ENCODE measurements around the gene PIK3R2. TPM values are rescaled to one million over a fixed set of nuclear protein-coding genes. Genes with fewer than 3 reads are reported as not detected.

The PIK3R2 gene
- total and polyA plus RNA-seq, 2 experiments from 2014 or later: 1.5 to 29.2 TPM

DNA sequence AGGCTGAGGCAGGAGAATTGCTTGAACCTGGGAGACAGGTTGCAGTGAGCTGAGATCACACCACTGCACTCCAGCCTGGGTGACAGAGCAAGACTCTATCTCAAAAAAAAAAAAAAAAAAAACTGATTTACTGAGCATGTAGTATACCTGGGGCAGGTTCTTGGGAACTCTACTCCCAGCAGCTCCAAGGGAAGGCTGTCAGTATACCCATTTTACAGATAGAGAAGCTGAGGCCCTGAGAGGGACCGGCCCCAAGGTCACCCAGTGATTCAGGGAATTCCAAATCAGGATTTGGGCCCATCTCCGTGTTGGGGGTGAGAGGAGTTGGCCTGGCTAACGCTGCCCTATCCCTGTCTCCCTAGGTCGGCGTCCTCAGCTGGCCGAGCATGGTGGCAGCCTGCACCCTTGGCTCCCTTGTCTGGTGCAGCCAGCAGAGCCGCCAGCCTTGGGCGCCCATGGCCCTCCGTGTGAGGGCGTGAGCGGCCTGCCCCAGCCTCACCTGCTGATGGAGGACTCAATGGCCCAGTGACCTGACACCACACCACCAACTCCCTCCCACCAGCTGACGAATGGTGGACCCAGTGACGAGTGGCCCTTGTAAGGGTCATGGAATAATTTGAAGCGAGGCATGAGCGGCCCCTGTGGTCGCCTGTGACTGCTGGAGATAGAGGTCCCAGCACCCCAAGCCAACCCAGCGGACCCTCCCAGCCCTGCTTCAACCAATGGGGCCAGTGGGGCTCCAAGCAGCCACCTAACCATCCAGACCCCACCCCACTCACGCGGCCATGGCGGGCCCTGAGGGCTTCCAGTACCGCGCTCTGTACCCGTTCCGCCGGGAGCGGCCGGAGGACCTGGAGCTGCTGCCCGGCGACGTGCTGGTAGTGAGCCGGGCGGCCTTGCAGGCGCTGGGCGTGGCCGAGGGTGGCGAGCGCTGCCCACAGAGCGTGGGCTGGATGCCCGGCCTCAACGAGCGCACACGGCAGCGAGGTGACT, 2.4 kb downstream of the PIK3R2 start:
- WGBS, 2 experiments (ENCODE audit: low coverage in 1 of 2, low lambda C conversion rate in 2 of 2, missing lambda C conversion rate in 2 of 2): 96 to 97% methylated on average over 21 to 37 of the region's 43 CpGs
- no peaks in the 10 kb centered on the region for H3K27me3 ChIP-seq (replicated peaks; ENCODE audit: insufficient read depth)
- no peak overlapping the region for H3K9ac ChIP-seq
- peaks cover 14% of the 10 kb centered on the region for H3F3A ChIP-seq (ENCODE audit: insufficient read depth)
- H3K4me1 ChIP-seq (ENCODE audit: insufficient read depth): peaks cover 10% of the 10 kb centered on the region
- no peaks in the 10 kb centered on the region for H3K9me2 ChIP-seq (ENCODE audit: insufficient read depth)
- peaks cover 24% of the 10 kb centered on the region for H3K79me2 ChIP-seq (ENCODE audit: insufficient read depth)
- no peak overlapping the region for H2AFZ ChIP-seq
- in situ Hi-C loops (cut with MboI): no loop called here
- H3K4me2 ChIP-seq (ENCODE audit: unreplicated experiment): no peak overlapping the region
- DNase-seq: no peak
- TF ChIP-seq EZH2phosphoT487 (IDR thresholded peaks at IDR 0.05; ENCODE audit: insufficient read depth, low read depth) (no peak), EZH2 (IDR thresholded peaks at IDR 0.05; ENCODE audit: insufficient read depth, poor library complexity, severe bottlenecking) (no peak)
- H3K36me3 ChIP-seq (ENCODE audit: low read depth): no peaks in the 10 kb centered on the region
- H3K4me3 ChIP-seq: no peak overlapping the region
- no peak overlapping the region for H3K27ac ChIP-seq
- no peaks in the 10 kb centered on the region for H4K20me1 ChIP-seq (ENCODE audit: insufficient read depth)
- no peaks in the 10 kb centered on the region for H3K9me3 ChIP-seq (ENCODE audit: low read depth)

DNA sequence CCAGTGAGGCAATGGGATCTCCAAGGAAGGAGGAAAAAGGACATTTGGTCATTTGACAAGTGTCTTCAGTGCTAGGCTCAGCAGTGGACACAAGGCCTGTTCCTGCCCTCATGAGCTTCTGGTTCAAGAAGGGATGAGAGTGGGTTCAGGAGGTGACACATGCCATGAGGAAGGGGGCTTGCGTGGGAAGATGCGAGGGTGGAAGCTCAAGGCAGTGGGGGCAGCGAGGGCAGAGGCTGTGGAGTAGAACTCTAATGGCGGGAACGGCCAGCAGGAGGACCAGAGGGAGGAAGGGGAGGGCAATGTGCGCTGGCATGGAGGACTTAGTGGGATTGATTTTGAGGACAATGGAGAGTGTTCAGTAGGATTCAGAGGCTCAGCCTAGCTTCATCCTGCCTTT, 3.3 kb downstream of the PIK3R2 start:
- no peaks in the 10 kb centered on the region for H3K27me3 ChIP-seq (replicated peaks; ENCODE audit: insufficient read depth)
- peaks cover 7% of the 10 kb centered on the region for H3F3A ChIP-seq (ENCODE audit: insufficient read depth)
- no peak for DNase-seq
- no peaks in the 10 kb centered on the region for H4K20me1 ChIP-seq (ENCODE audit: insufficient read depth)
- H3K9me2 ChIP-seq (ENCODE audit: insufficient read depth): no peaks in the 10 kb centered on the region
- no peaks in the 10 kb centered on the region for H3K36me3 ChIP-seq (ENCODE audit: low read depth)
- no peak overlapping the region for H2AFZ ChIP-seq
- H3K27ac ChIP-seq: no peak overlapping the region
- 93 to 96% methylated on average over 6 of the region's 6 CpGs for WGBS, 2 experiments (ENCODE audit: low coverage in 1 of 2, low lambda C conversion rate in 2 of 2, missing lambda C conversion rate in 2 of 2)
- peaks cover 10% of the 10 kb centered on the region for H3K4me1 ChIP-seq (ENCODE audit: insufficient read depth)
- TF ChIP-seq EZH2phosphoT487 (IDR thresholded peaks at IDR 0.05; ENCODE audit: insufficient read depth, low read depth) (no peak), EZH2 (IDR thresholded peaks at IDR 0.05; ENCODE audit: insufficient read depth, poor library complexity, severe bottlenecking) (no peak)
- H3K9ac ChIP-seq: no peak overlapping the region
- in situ Hi-C loops (cut with MboI): no loop called here
- peaks cover 24% of the 10 kb centered on the region for H3K79me2 ChIP-seq (ENCODE audit: insufficient read depth)
- no peak overlapping the region for H3K4me3 ChIP-seq
- H3K9me3 ChIP-seq (ENCODE audit: low read depth): no peaks in the 10 kb centered on the region
- no peak overlapping the region for H3K4me2 ChIP-seq (ENCODE audit: unreplicated experiment)

DNA sequence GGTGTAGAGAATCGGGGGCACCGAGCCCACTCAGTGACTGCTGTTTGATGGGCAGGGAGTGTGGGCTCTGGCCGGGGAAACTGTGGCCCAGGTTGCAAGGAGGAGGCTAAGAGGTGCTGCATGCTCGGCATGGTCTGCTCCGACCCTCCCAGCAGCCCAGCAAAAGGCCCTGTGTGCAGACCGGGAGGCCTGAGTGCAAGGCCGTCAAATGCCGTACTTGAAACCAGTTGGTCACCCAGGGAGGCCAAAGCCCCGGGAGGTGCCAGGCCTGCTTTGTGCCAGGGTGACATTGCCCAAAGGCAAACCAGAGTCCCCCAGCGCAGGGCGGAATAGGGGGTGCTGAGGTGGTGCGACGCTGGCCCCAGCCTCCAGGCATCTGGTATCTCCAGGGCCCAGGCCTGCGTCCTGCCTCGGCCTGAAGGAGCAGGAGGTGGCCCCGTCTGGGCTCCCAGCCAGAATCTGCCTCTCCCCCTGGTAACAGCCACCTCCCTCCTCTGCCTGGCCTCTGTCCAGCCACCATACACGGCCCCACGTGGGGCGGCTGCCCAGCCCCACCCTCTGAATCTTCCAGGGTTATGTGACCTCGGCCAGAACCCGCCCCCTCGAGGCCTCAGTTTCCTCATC, 4.0 kb downstream of the PIK3R2 start:
- Histone ChIP-seq H3K4me3 (no peak overlapping the region), H3K9me3 (ENCODE audit: low read depth) (no peaks in the 10 kb centered on the region), H3K27ac (no peak overlapping the region), H3K4me1 (ENCODE audit: insufficient read depth) (peaks cover 4% of the 10 kb centered on the region), H3K4me2 (ENCODE audit: unreplicated experiment) (no peak overlapping the region), H2AFZ (no peak overlapping the region), H3F3A (ENCODE audit: insufficient read depth) (0 out of 2 replicates have a peak, but pooled peaks cover under 1% of the 10 kb centered on the region), H3K79me2 (ENCODE audit: insufficient read depth) (peaks cover 24% of the 10 kb centered on the region), H4K20me1 (ENCODE audit: insufficient read depth) (no peaks in the 10 kb centered on the region), H3K9ac (0 out of 2 replicates have a peak overlapping the region, but pooled peaks have one; percentile 16), H3K9me2 (ENCODE audit: insufficient read depth) (no peaks in the 10 kb centered on the region), H3K27me3 (replicated peaks; ENCODE audit: insufficient read depth) (no peaks in the 10 kb centered on the region), H3K36me3 (ENCODE audit: low read depth) (no peaks in the 10 kb centered on the region)
- in situ Hi-C loops (cut with MboI): no loop called here
- 56 to 60% methylated on average over 22 of the region's 22 CpGs for WGBS, 2 experiments (ENCODE audit: low coverage in 1 of 2, low lambda C conversion rate in 2 of 2, missing lambda C conversion rate in 2 of 2)
- TF ChIP-seq EZH2phosphoT487 (IDR thresholded peaks at IDR 0.05; ENCODE audit: insufficient read depth, low read depth): no peak
- no peak for TF ChIP-seq EZH2 (IDR thresholded peaks at IDR 0.05; ENCODE audit: insufficient read depth, poor library complexity, severe bottlenecking)
- DNase-seq: peak; percentile 61

DNA sequence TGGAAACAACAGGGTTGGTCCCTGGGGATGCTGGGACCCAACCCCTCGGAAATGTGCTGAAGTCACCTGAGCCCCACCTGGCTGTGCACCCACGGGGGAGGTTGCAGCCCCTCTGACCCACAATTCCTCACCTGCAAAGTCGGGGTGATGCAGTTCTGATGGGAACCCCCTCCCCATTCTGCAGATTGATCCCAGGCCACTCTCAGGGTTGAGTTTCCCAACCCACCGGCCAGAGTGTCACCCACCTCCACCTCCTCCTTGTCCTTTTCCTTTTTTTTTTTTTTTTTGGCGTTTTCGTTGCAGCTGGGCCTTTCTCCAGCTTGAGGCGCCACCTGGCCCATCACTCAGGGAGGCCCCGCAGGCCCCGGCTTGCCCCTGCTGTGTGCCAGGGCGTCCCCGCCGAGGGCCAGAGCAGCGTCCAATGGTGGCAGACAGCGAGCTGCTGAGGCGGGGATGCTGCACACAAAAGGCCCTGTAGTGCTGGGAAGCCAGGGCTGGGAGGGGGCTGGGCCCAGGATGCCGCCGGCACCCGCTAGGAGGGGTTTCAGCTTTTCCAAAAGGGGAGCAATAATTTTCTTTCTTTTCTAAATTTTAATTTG, 4.6 kb downstream of the PIK3R2 start:
- Histone ChIP-seq H4K20me1 (ENCODE audit: insufficient read depth) (no peaks in the 10 kb centered on the region), H3K4me3 (no peak overlapping the region), H3K9me2 (ENCODE audit: insufficient read depth) (no peaks in the 10 kb centered on the region), H3K9ac (0 out of 2 replicates have a peak overlapping the region, but pooled peaks have one; percentile 16), H3K4me2 (ENCODE audit: unreplicated experiment) (no peak overlapping the region), H3K9me3 (ENCODE audit: low read depth) (no peaks in the 10 kb centered on the region), H3F3A (ENCODE audit: insufficient read depth) (no peaks in the 10 kb centered on the region), H3K4me1 (ENCODE audit: insufficient read depth) (peaks cover 4% of the 10 kb centered on the region), H3K27ac (no peak overlapping the region), H3K36me3 (ENCODE audit: low read depth) (no peaks in the 10 kb centered on the region), H3K27me3 (replicated peaks; ENCODE audit: insufficient read depth) (no peaks in the 10 kb centered on the region), H2AFZ (no peak overlapping the region), H3K79me2 (ENCODE audit: insufficient read depth) (peaks cover 24% of the 10 kb centered on the region)
- DNase-seq: no peak
- TF ChIP-seq EZH2phosphoT487 (IDR thresholded peaks at IDR 0.05; ENCODE audit: insufficient read depth, low read depth) (no peak), EZH2 (IDR thresholded peaks at IDR 0.05; ENCODE audit: insufficient read depth, poor library complexity, severe bottlenecking) (no peak)
- WGBS, 2 experiments (ENCODE audit: low coverage in 1 of 2, low lambda C conversion rate in 2 of 2, missing lambda C conversion rate in 2 of 2): 63 to 73% methylated on average over 14 to 18 of the region's 18 CpGs
- in situ Hi-C loops (cut with MboI): no loop called here
